Smooth muscle cell (in vitro differentiated cells): ENCODE measurements around the gene SWT1. TPM values are rescaled to one million over a fixed set of nuclear protein-coding genes. Genes with fewer than 3 reads are reported as not detected.

Experiments
- DNase-seq: peaks from one replicate; lab custom pipeline; 2025; ENCODE audit not compliant: unreplicated experiment; lab: John Stamatoyannopoulos, UW
- H2AFZ ChIP-seq: fragments of 200-600 bp; sonication (generic); 2 replicates; pipeline ENCODE4 v1.6.0; 2016; ENCODE audit warnings: antibody characterized with exemption, low read depth, mild to moderate bottlenecking
- H3F3A ChIP-seq: fragments of 200-600 bp; sonication (generic); 2 replicates; pipeline ENCODE4 v1.6.0; 2017; ENCODE audit warnings: antibody characterized with exemption, low read depth
- H3K27ac ChIP-seq: fragments of 200-600 bp; sonication (generic); 2 replicates; pipeline ENCODE4 v1.5.1; 2016; ENCODE audit warnings: low read depth, mild to moderate bottlenecking
- H3K27me3 ChIP-seq: fragments of 200-600 bp; sonication (generic); 2 replicates; pipeline ENCODE4 v1.6.1; 2016; ENCODE audit warnings: low read depth, mild to moderate bottlenecking
- H3K36me3 ChIP-seq: fragments of 200-600 bp; sonication (generic); 2 replicates; pipeline ENCODE4 v1.5.1; 2016; ENCODE audit warnings: low read depth
- H3K4me1 ChIP-seq: fragments of 200-600 bp; sonication (generic); 2 replicates; pipeline ENCODE4 v1.5.1; 2016; ENCODE audit warnings: low read depth
- H3K4me2 ChIP-seq: fragments of 200-600 bp; sonication (generic); 2 replicates; pipeline ENCODE4 v1.6.0; 2016; ENCODE audit warnings: mild to moderate bottlenecking
- H3K4me3 ChIP-seq: fragments of 200-600 bp; sonication (generic); 2 replicates; pipeline ENCODE4 v1.5.1; 2016; ENCODE audit warnings: mild to moderate bottlenecking
- H3K79me2 ChIP-seq: fragments of 200-600 bp; sonication (generic); 2 replicates; pipeline ENCODE4 v1.6.0; 2016; ENCODE audit warnings: low read depth, mild to moderate bottlenecking
- H3K9ac ChIP-seq: fragments of 200-600 bp; sonication (generic); 2 replicates; pipeline ENCODE4 v1.6.0; 2016; ENCODE audit warnings: low read depth
- H3K9me3 ChIP-seq: fragments of 200-600 bp; sonication (generic); replicated peaks from 2 replicates; pipeline ENCODE4 v1.5.1; 2016; ENCODE audit warnings: low read depth
- H4K20me1 ChIP-seq: fragments of 200-600 bp; sonication (generic); 2 replicates; pipeline ENCODE4 v1.6.0; 2016; ENCODE audit warnings: low read depth
- WGBS: methylation state at CpG from one replicate; pipeline ENCODE4 v1.1.7; 2016; ENCODE audit warnings: low lambda C conversion rate; 5-methylcytosine and 5-hydroxymethylcytosine counted together
- polyA plus RNA-seq: library from polyadenylated mRNA; unstranded; fragments of >200 nt; fragmentation: Nextera tagmentation; extraction: Ambion mirVana; gene quantifications from 2 replicates; pipeline ENCODE4 v1.2.1, GENCODE V29; 2016
- total RNA-seq: library from RNA; depleted of rRNA; stranded (reverse); fragments of >200 nt; gene quantifications from 2 replicates; pipeline ENCODE4 v1.2.3, GENCODE V29; 2014
- TF ChIP-seq, protein P1 (sequence below): fragments of 200-600 bp; sonication (generic); IDR thresholded peaks from 2 replicates; pipeline ENCODE4 v1.5.1; 2017; ENCODE audit warnings: borderline replicate concordance, mild to moderate bottlenecking, antibody characterized with exemption; ENCODE audit not compliant: insufficient read depth, poor library complexity, severe bottlenecking

SWT1 gene
- total and polyA plus RNA-seq, 2 experiments from 2014 or later = 1.7 to 11.2 TPM

DNA sequence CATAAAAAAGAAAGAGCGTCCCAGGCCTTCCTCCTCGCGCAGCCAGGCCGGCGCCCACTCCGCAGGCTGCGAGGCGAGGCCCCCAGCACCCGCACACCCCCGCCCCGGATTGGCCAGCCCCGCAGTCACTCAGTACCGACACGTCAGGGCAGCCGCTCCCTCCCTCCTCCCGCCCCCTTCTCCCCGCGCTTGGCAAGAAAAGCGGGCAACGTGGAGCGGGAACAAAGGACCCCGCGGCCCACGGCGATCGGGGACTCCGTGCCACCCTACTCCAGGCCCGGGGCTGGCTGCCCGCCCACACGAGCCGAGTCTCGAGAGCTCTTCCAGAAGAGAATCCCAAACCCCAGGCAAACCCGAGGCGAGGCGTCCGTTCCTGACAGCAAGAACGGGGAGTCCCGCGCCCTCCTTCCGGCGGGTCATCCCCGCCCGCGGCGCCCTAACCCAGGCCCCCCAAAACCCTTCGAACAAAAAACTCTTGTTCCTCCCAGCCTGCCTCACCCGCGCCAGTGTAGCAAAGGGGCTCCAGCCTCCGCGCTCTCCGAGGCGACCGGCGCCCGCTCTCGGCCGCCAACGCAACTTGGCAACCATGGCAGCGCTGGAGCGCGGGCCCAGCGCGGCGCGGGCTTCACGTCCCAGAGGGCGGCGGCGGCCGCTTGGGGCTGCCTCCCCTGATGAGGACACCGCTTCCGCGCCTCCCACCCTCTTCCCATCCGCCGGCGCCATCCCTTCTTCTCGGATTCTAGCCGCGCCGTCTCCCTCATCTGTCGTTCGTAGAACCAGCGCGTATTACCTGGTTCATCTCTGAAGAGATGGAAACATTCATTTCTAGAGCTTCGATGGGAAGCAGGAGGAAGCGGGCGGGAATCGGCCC lies 159.4 kb downstream of the SWT1 start:
- Histone ChIP-seq H3K4me2 (peak overlapping the region; percentile 96), H3K36me3 (no peaks in the 10 kb centered on the region), H3K9ac (peak overlapping the region; percentile 97), H3K79me2 (peaks cover 55% of the 10 kb centered on the region), H3K9me3 (no peaks in the 10 kb centered on the region), H3K4me3 (peak overlapping the region; percentile 92), H3K27me3 (no peaks in the 10 kb centered on the region), H3F3A (peaks cover 5% of the 10 kb centered on the region), H3K27ac (peak overlapping the region; percentile 98), H4K20me1 (peaks cover 48% of the 10 kb centered on the region), H3K4me1 (peaks cover 38% of the 10 kb centered on the region), H2AFZ (peak overlapping the region; percentile 3)
- TF ChIP-seq, protein P1, sequence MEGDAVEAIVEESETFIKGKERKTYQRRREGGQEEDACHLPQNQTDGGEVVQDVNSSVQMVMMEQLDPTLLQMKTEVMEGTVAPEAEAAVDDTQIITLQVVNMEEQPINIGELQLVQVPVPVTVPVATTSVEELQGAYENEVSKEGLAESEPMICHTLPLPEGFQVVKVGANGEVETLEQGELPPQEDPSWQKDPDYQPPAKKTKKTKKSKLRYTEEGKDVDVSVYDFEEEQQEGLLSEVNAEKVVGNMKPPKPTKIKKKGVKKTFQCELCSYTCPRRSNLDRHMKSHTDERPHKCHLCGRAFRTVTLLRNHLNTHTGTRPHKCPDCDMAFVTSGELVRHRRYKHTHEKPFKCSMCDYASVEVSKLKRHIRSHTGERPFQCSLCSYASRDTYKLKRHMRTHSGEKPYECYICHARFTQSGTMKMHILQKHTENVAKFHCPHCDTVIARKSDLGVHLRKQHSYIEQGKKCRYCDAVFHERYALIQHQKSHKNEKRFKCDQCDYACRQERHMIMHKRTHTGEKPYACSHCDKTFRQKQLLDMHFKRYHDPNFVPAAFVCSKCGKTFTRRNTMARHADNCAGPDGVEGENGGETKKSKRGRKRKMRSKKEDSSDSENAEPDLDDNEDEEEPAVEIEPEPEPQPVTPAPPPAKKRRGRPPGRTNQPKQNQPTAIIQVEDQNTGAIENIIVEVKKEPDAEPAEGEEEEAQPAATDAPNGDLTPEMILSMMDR = no peak
- WGBS = under 1% methylated on average over 69 of the region's 88 CpGs
- DNase-seq = peak; percentile 72

DNA sequence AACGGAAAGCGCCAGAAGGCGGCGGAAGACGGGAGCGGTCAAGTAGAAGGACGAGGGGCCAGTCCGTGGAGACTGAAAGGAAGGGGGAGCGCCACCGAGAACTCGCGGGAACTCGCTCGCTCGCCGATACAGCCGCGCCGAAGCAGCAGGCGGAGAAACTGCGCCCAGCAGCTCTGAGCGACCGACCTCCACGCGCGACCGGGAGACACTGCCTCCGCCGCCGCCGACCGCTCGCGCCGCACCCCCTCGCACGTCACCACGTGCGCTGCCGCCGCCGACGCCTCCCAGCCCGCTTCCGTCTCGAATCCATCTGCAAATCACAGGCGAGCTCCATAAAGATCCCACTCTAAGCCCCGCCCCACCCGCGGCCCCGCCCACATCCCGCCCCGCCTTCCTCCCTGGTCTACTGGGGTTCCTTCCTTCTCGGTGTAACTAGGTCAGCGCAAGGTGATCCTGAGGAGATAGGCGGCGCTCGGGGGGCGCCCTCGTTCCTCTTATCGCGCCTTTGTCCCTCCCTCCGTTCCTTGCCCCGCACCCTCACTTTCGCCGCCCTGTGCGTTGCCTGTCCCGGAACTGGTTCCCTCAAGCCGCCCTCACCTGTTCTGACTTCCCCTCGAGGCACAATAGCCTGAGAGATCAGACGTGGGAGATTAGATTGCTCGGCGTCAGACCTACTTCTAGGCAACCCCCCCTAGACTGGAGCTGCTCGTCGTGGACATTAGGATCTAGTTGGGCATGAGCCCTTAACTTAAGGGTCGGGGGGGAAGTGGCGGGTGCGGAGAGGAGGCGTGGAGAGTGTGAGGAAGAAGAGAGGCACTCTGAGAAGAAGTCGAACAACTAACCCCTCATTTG lies 160.3 kb downstream of the SWT1 start, which contains the start of gene IVNS1ABP:
Gene IVNS1ABP, minus strand, starts transcription at position 210 of the 852 bp plus-strand sequence. CDS start 7,750 bp downstream, outside the sequence.
- Histone ChIP-seq H3K4me2 (peak within 1 kb of the TSS; percentile 96), H3K27me3 (no peaks in the 10 kb centered on the region), H2AFZ (peak within 1 kb of the TSS; percentile 76), H3K4me1 (peaks cover 31% of the 10 kb centered on the region), H3F3A (peaks cover 5% of the 10 kb centered on the region), H3K4me3 (peak within 1 kb of the TSS; percentile 92), H3K36me3 (no peaks in the 10 kb centered on the region), H3K79me2 (peaks cover 46% of the 10 kb centered on the region), H3K27ac (peak within 1 kb of the TSS; percentile 98), H3K9me3 (no peaks in the 10 kb centered on the region), H4K20me1 (peaks cover 40% of the 10 kb centered on the region), H3K9ac (peak within 1 kb of the TSS; percentile 97)
- WGBS = 1% methylated on average over 67 of the region's 80 CpGs
- TF ChIP-seq, protein P1 = no peak
- DNase-seq = peak; percentile 90

DNA sequence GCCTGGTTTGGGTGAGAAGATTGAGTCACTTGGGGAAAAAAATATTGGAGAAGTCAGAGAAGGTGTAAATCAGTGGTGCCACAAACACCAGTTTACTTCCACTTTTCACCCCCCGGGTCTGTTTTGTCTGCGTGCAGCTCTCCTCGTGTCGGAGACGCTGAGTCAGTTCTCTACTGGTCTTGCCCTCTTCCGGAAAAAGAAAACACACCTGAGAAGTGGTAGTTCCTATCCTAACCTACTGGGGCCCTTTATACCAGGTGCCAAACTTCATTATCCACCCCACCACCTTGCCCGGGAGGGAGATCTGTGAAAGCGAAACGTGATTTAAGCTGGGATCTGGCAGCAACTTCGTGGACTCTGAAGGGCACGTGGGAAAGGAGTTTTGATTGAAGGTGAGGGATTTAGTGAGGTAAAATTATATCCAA lies 160.9 kb downstream of the SWT1 start:
- Histone ChIP-seq H3K4me2 (peak overlapping the region; percentile 96), H3K36me3 (no peaks in the 10 kb centered on the region), H3K9ac (peak overlapping the region; percentile 97), H3K4me1 (peaks cover 26% of the 10 kb centered on the region), H2AFZ (peak overlapping the region; percentile 76), H3K4me3 (peak overlapping the region; percentile 92), H4K20me1 (peaks cover 33% of the 10 kb centered on the region), H3K27ac (peak overlapping the region; percentile 98), H3K9me3 (no peaks in the 10 kb centered on the region), H3K27me3 (no peaks in the 10 kb centered on the region), H3K79me2 (peaks cover 40% of the 10 kb centered on the region), H3F3A (peaks cover 5% of the 10 kb centered on the region)
- TF ChIP-seq, protein P1 = no peak
- no peak for DNase-seq
- 19% methylated on average over 11 of the region's 11 CpGs for WGBS
